Measurements from ENCODE around the gene ABI1. TPM values are rescaled to one million over a fixed set of nuclear protein-coding genes. Genes with fewer than 3 reads are reported as not detected.

Gene ABI1
- total and polyA plus RNA-seq, 2 donors (not counting 1 experiment from before 2014, with no cell fraction given), result 37.8 to 80.5 TPM

DNA sequence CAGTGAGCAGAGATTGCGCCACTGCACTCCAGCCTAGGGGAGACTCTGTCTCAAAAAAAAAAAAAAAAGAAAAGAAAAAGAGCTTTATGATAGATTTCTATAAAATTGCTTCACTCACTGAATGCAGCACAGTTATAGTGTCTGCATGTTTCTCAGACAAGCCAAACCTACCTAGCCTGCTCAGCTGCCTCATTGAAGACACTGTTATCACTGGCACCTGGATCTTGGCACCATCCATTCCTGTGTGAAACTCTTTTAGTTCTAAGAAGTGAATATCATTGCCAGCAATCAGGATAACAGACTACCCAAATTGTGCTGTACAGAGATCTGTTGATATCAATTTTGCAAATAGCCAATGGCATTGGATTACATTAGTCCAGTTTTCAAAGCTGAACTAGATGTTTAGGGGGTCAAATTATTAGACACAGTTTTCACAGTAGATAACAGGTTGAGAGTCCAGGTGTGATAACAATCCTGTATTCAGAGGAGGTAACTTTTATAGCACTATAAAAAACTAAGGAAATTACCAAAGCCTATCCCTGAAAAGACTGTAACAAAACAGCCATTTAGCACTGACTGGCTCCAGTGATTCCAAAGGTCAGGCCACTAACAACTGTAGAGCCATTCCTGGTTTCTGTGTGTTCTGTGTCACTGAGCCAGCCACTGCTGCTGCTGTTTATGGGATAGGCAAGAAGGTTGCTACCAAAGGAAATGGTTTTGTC is 146.2 kb downstream of the ABI1 start:
- Histone ChIP-seq H3K4me3 (ENCODE audit: control extremely low read depth in 1 of 5, extremely low read depth in 1 of 5, insufficient read depth in 1 of 5, low read depth in 2 of 5, low read length in 4 of 5) (no peak overlapping the region), H3K4me1 (ENCODE audit: control insufficient read depth in 2 of 2, insufficient read depth in 2 of 2, low read length in 2 of 2) (no peaks in the 10 kb centered on the region), H3K9me3 (ENCODE audit: control extremely low read depth in 1 of 3, control insufficient read depth in 2 of 3, insufficient read depth in 1 of 3, low read length in 2 of 3) (no peaks in the 10 kb centered on the region), H2AFZ (ENCODE audit: insufficient read depth, low read depth, low read length, poor library complexity, severe bottlenecking) (no peak overlapping the region), H3K9ac (ENCODE audit: low read length) (no peak overlapping the region), H3K79me2 (ENCODE audit: control insufficient read depth, insufficient read depth, low read length) (no peaks in the 10 kb centered on the region), H3K27ac (ENCODE audit: low read length in 2 of 2) (no peak overlapping the region), H4K20me1 (ENCODE audit: control insufficient read depth, insufficient read depth, low read length, poor library complexity, severe bottlenecking) (no peaks in the 10 kb centered on the region), H3K4me2 (replicated peaks; ENCODE audit: low read depth, low read length, poor library complexity, severe bottlenecking) (no peak overlapping the region), H3K27me3 (replicated peaks in 1 of 4; ENCODE audit: control extremely low read depth in 1 of 4, control insufficient read depth in 3 of 4, insufficient read depth in 4 of 4, low read length in 3 of 4) (no peaks in the 10 kb centered on the region), H3K36me3 (replicated peaks in 1 of 2; ENCODE audit: control extremely low read depth in 1 of 2, control insufficient read depth in 1 of 2, extremely low read depth in 1 of 2, insufficient read depth in 2 of 2, low read length in 1 of 2) (peaks cover under 1 to 6% of the 10 kb centered on the region in 2 experiments)
- no peak for ATAC-seq (ENCODE audit: low read depth)
- Mint-ChIP-seq H3K27me3 (no peaks in the 10 kb centered on the region), H3K4me3 (no peak overlapping the region), H3K4me1 (no peaks in the 10 kb centered on the region), H3K27ac (no peak overlapping the region), H3K9me3 (ENCODE audit: insufficient read depth) (no peaks in the 10 kb centered on the region)
- intact Hi-C loops (cut with micrococcal nuclease), result no loop called here
- no CpG with 5 or more reads among the region's 1 CpG for whole genome bisulfite sequencing (ENCODE audit: insufficient coverage)
- DNase-seq, result no peak
- ChIA-PET CTCF (interaction anchor here (2.1 kb wide), 1 partner anchor 11 kb away, joined by 6 read pairs; no protein-coding TSS in a partner anchor), POLR2A (no interaction called here)
- TF ChIP-seq, protein P1, sequence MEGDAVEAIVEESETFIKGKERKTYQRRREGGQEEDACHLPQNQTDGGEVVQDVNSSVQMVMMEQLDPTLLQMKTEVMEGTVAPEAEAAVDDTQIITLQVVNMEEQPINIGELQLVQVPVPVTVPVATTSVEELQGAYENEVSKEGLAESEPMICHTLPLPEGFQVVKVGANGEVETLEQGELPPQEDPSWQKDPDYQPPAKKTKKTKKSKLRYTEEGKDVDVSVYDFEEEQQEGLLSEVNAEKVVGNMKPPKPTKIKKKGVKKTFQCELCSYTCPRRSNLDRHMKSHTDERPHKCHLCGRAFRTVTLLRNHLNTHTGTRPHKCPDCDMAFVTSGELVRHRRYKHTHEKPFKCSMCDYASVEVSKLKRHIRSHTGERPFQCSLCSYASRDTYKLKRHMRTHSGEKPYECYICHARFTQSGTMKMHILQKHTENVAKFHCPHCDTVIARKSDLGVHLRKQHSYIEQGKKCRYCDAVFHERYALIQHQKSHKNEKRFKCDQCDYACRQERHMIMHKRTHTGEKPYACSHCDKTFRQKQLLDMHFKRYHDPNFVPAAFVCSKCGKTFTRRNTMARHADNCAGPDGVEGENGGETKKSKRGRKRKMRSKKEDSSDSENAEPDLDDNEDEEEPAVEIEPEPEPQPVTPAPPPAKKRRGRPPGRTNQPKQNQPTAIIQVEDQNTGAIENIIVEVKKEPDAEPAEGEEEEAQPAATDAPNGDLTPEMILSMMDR (IDR thresholded peaks at IDR 0.05), result no peak
- TF ChIP-seq EZH2 (IDR thresholded peaks at IDR 0.05; ENCODE audit: borderline replicate concordance, insufficient read depth, low read depth, low read length, poor library complexity, severe bottlenecking), result no peak

DNA sequence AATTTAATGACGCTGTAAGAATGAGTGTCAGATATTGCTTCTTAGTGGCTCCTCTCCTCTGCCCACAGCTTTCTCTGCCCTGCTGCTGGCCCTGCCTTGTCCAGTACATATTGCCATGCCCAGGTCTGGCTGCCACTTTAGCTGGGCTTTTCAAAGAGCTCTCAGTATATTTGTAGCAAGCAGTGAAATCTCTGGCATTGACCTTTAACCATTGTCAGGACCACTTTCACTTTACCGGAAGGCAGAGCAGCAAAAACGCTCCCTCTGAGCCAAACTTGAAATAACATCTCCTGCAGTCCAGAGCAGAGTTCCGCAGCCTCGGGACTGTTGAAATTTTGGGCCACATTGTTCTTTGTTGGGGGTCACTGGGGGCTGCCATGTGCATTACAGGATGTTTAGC is 149.4 kb downstream of the ABI1 start:
- no peak overlapping the region for H3K4me3 ChIP-seq (ENCODE audit: control extremely low read depth in 1 of 5, extremely low read depth in 1 of 5, insufficient read depth in 1 of 5, low read depth in 2 of 5, low read length in 4 of 5)
- no peaks in the 10 kb centered on the region for H4K20me1 ChIP-seq (ENCODE audit: control insufficient read depth, insufficient read depth, low read length, poor library complexity, severe bottlenecking)
- DNase-seq (no peak), ATAC-seq (ENCODE audit: low read depth) (no peak)
- H3K4me1 Mint-ChIP-seq, result no peaks in the 10 kb centered on the region
- H3K27ac ChIP-seq (ENCODE audit: low read length in 2 of 2), result no peak overlapping the region
- no peak overlapping the region for H2AFZ ChIP-seq (ENCODE audit: insufficient read depth, low read depth, low read length, poor library complexity, severe bottlenecking)
- no peak for TF ChIP-seq EZH2 (IDR thresholded peaks at IDR 0.05; ENCODE audit: borderline replicate concordance, insufficient read depth, low read depth, low read length, poor library complexity, severe bottlenecking)
- TF ChIP-seq, protein P1 (IDR thresholded peaks at IDR 0.05), result no peak
- H3K4me2 ChIP-seq (replicated peaks; ENCODE audit: low read depth, low read length, poor library complexity, severe bottlenecking), result no peak overlapping the region
- H3K9ac ChIP-seq (ENCODE audit: low read length), result no peak overlapping the region
- H3K4me3 Mint-ChIP-seq, result no peak overlapping the region
- no peak overlapping the region for H3K27ac Mint-ChIP-seq
- CTCF ChIA-PET, result no interaction called here
- H3K27me3 Mint-ChIP-seq, result no peaks in the 10 kb centered on the region
- no peaks in the 10 kb centered on the region for H3K9me3 ChIP-seq (ENCODE audit: control extremely low read depth in 1 of 3, control insufficient read depth in 2 of 3, insufficient read depth in 1 of 3, low read length in 2 of 3)
- POLR2A ChIA-PET, result no interaction called here
- H3K9me3 Mint-ChIP-seq (ENCODE audit: insufficient read depth), result no peaks in the 10 kb centered on the region
- H3K27me3 ChIP-seq (replicated peaks in 1 of 4; ENCODE audit: control extremely low read depth in 1 of 4, control insufficient read depth in 3 of 4, insufficient read depth in 4 of 4, low read length in 3 of 4), result no peaks in the 10 kb centered on the region
- H3K36me3 ChIP-seq (replicated peaks in 1 of 2; ENCODE audit: control extremely low read depth in 1 of 2, control insufficient read depth in 1 of 2, extremely low read depth in 1 of 2, insufficient read depth in 2 of 2, low read length in 1 of 2), result peaks cover 1 to 17% of the 10 kb centered on the region in 2 experiments
- intact Hi-C loops (cut with micrococcal nuclease), result no loop called here
- WGBS (ENCODE audit: insufficient coverage), result no CpG with 5 or more reads among the region's 5 CpGs
- H3K79me2 ChIP-seq (ENCODE audit: control insufficient read depth, insufficient read depth, low read length), result no peaks in the 10 kb centered on the region
- H3K4me1 ChIP-seq (ENCODE audit: control insufficient read depth in 2 of 2, insufficient read depth in 2 of 2, low read length in 2 of 2), result no peaks in the 10 kb centered on the region

Measured in B cell (primary cell).